GM18511 (cell line): ENCODE measurements around the gene LMAN2.
A peak's percentile ranks its signal among the peaks of the same experiment; 100 is the strongest.
"Not testable (repeated sequence)": the region's sequence is repeated elsewhere in the genome, so short reads cannot be mapped to it uniquely, and the experiment has no call there.

Source experiments
- ATAC-seq: cut with Tn5 transposase; IDR thresholded peaks from one replicate; pipeline ENCODE4 v1.9.1; 2021; ENCODE audit warnings: mild to moderate bottlenecking, moderate library complexity; ENCODE audit not compliant: unreplicated experiment

The LMAN2 gene

GRCh38 chr5:177365845-177366527, 14.5 kb upstream of the LMAN2 start:
- ATAC-seq = no peak

- ATAC-seq = no peak
Measured at GRCh38 chr5:177364159-177364962, 12.9 kb upstream of the LMAN2 start.

GRCh38 chr5:177363565-177363964, 12.1 kb upstream of the LMAN2 start:
- ATAC-seq = no peak

- peak; percentile 47 for ATAC-seq
Measured at GRCh38 chr5:177362610-177363507, 11.4 kb upstream of the LMAN2 start.

- no peak for ATAC-seq
Measured at GRCh38 chr5:177362292-177362609, 10.8 kb upstream of the LMAN2 start.

GRCh38 chr5:177361418-177362291, 10.2 kb upstream of the LMAN2 start:
- no peak for ATAC-seq

GRCh38 chr5:177360740-177361139, 9.3 kb upstream of the LMAN2 start:
- ATAC-seq = not testable (repeated sequence)

GRCh38 chr5:177359860-177360259, 8.4 kb upstream of the LMAN2 start:
- no peak for ATAC-seq

GRCh38 chr5:177359451-177359851, 8.0 kb upstream of the LMAN2 start:
- ATAC-seq = no peak

GRCh38 chr5:177358370-177358819, 6.9 kb upstream of the LMAN2 start:
- ATAC-seq = no peak

GRCh38 chr5:177357459-177358351, 6.2 kb upstream of the LMAN2 start, which contains the start of gene RGS14:
TSS of gene RGS14 (plus strand) at chr5:177357924. CDS start at chr5:177358025, 101 bp downstream.
- peak; percentile 94 for ATAC-seq

- no peak for ATAC-seq
Measured at GRCh38 chr5:177357146-177357458, 5.6 kb upstream of the LMAN2 start.

GRCh38 chr5:177356746-177357145, 5.3 kb upstream of the LMAN2 start:
- ATAC-seq = no peak

GRCh38 chr5:177355868-177356168, 4.3 kb upstream of the LMAN2 start:
- ATAC-seq = no peak

- no peak for ATAC-seq
Measured at GRCh38 chr5:177355162-177355867, 3.8 kb upstream of the LMAN2 start.

- no peak for ATAC-seq
Measured at GRCh38 chr5:177354711-177355110, 3.2 kb upstream of the LMAN2 start.

GRCh38 chr5:177354256-177354655, 2.8 kb upstream of the LMAN2 start:
- no peak for ATAC-seq

- no peak for ATAC-seq
Measured at GRCh38 chr5:177353093-177353492, 1.6 kb upstream of the LMAN2 start.

- ATAC-seq = peak; percentile 3
Measured at GRCh38 chr5:177350776-177351391, 584 bp downstream of the LMAN2 start.
